Measurements from ENCODE around the gene NPIPB2. TPM values are rescaled to one million over a fixed set of nuclear protein-coding genes. Genes with fewer than 3 reads are reported as not detected.

The NPIPB2 gene
- total and polyA plus RNA-seq, 12 donors, result 1.2 to 8.9 (median 2.4) TPM

DNA sequence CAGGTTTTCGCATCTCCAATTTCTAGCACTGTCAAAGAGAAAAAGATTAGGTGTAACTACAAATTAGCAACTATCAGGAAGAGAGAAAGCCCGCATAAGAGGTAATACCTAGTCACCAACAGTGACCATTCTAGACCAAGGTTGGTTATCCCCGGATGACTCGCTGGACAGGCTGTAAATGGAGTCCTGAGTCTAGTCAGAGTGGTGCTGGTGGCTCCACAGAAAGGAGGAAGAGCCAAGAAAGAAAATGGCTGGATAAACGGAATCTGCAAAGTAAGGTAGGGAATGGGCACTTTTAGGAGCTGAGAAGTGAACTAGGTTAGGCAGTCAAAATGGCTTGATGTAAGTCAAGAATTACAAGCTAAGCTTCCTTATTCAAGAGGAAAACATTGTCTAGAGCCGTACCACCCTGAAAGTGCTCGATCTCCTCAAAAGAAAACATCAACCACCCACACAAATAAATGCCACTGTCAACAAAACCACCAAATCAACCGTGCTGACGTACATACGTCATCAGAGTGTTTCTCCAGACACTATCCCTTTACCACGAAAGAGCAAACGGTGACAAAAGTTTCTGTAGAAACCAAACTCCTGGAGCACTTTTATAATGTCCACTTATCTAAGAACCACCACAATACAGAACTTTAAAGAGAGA is 28.3 kb downstream of the NPIPB2 start:
- Histone ChIP-seq H3K36me3 (no peaks in the 10 kb centered on the region), H3K4me3 (peak overlapping the region in 9 of 10 donors; percentile 76 to 92 (median 85)), H3K4me1 (peaks cover 4 to 63% (median 44%) of the 10 kb centered on the region in 9 donors), H3K9me3 (no peaks in the 10 kb centered on the region), H3K27me3 (no peaks in the 10 kb centered on the region), H3K27ac (peak overlapping the region in 3 of 10 donors; percentile 94 to 96 (median 95))
- 61 to 65% methylated on average over 12 of the region's 12 CpGs for WGBS, 2 donors
- ATAC-seq, result no peak
- no peak for DNase-seq
- TF ChIP-seq, protein P1, sequence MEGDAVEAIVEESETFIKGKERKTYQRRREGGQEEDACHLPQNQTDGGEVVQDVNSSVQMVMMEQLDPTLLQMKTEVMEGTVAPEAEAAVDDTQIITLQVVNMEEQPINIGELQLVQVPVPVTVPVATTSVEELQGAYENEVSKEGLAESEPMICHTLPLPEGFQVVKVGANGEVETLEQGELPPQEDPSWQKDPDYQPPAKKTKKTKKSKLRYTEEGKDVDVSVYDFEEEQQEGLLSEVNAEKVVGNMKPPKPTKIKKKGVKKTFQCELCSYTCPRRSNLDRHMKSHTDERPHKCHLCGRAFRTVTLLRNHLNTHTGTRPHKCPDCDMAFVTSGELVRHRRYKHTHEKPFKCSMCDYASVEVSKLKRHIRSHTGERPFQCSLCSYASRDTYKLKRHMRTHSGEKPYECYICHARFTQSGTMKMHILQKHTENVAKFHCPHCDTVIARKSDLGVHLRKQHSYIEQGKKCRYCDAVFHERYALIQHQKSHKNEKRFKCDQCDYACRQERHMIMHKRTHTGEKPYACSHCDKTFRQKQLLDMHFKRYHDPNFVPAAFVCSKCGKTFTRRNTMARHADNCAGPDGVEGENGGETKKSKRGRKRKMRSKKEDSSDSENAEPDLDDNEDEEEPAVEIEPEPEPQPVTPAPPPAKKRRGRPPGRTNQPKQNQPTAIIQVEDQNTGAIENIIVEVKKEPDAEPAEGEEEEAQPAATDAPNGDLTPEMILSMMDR (IDR thresholded peaks at IDR 0.05), result no peak
- intact Hi-C loops (cut with DNase I), result loop anchor here in 3 of 10 donors (5.0 to 10.0 kb wide), 3 partner anchors 59 to 119 kb away; partner anchors contain the start of genes RSL1D1 (in 3 of the 3) and ZC3H7A (in 1 of the 3)

DNA sequence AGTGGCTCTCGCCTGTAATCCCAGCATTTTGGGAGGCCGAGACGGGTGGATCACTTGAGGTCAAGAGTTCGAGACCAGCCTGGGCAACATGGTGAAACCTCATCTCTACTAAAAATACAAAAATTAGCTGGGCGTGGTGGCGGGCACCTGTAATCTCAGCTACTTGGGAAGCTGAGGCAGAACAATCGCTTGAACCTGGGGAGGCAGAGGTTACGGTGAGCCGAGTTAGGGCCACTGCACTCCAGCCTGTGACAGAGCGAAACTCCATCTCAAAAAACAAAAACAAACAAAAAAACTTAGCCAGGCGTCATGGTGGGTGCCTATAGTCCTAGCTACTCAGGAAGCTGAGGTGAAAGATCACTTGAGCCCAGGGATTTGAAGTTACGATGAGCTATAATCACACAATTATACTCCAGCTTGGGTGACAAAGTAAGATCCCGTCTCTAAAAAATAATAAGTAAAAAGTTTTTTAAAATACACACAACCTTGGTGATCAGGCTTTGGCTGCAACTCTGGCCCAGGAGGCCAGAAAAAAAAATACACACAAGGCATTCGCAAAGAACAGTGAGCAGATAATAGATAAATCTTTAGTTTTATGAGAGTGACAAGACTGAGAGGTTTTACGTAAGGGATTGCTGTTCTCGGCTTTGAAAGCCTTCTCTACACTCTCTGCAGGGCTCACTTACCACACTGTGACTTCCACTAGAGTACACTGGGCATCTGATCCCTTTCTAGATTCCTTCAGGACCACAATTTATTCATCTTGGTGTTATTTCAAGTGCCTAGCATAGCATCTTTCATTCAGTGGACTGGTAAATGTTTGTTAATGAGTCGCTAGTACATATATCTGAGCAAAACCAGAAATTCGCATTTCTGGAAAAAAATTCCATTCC is 31.9 kb downstream of the NPIPB2 start:
- 73 to 80% methylated on average over 18 of the region's 18 CpGs for WGBS, 2 donors
- Histone ChIP-seq H3K4me3 (no peak overlapping the region), H3K36me3 (peaks cover 0 to 22% (median 0%) of the 10 kb centered on the region in 9 donors), H3K4me1 (peaks cover 4 to 76% (median 51%) of the 10 kb centered on the region in 9 donors), H3K27ac (no peak overlapping the region), H3K9me3 (no peaks in the 10 kb centered on the region), H3K27me3 (no peaks in the 10 kb centered on the region)
- DNase-seq (no peak), ATAC-seq (peak in 2 of 8 donors; percentile 36 to 39)
- TF ChIP-seq, protein P1 (IDR thresholded peaks at IDR 0.05), result no peak
- intact Hi-C loops (cut with DNase I), result loop anchor here in 3 of 10 donors (5.0 to 10.0 kb wide), 3 partner anchors 55 to 115 kb away; partner anchors contain the start of genes RSL1D1 (in 3 of the 3) and ZC3H7A (in 1 of the 3)

DNA sequence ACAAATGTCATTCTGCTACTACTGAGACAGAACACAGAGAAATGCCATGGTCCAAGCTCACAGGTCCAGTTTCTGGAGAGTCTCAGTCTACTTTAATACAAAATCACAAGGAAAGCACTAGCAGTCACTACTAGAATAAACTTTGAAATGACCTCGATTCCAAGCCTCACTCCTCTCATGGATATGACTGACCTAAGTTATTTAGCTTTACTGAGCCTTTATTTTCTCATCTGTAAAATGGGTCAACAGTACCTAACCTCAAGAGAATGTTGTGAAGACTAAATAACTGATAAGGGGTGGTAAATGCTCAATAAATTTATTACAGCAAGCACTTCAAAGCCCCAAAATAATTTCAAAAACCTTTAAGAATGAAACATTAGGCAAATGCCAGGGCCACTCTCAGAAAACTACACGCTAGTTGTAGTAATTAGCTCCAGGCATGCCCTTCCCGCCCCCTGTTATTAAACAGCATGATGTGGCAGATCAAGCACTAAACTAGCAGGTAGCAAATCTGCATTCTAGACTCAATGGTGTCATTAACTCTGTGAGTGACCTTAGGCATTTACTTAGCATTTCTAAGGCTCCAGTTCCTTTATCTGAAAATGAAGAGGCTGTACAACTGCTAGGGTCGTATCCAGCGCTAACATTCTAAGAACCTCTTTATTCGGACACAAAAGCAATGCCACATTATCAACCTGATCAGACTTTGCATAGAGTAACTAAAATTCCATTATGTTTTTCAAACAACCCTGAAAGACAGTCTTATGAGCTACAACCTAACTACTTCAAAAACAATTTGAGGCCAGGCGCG is 34.5 kb downstream of the NPIPB2 start:
- Histone ChIP-seq H3K9me3 (no peaks in the 10 kb centered on the region), H3K4me1 (peaks cover 0 to 54% (median 33%) of the 10 kb centered on the region in 9 donors), H3K27ac (no peak overlapping the region), H3K27me3 (no peaks in the 10 kb centered on the region), H3K4me3 (no peak overlapping the region), H3K36me3 (peaks cover 0 to 29% (median 0%) of the 10 kb centered on the region in 9 donors)
- 93 to 95% methylated on average over 8 of the region's 8 CpGs for WGBS, 2 donors
- ATAC-seq (no peak), DNase-seq (no peak)
- intact Hi-C loops (cut with DNase I), result no loop called here
- TF ChIP-seq, protein P1 (IDR thresholded peaks at IDR 0.05), result no peak

Measured in heart right ventricle (tissue), 16 donors.